Cardiac muscle cell (in vitro differentiated cells and primary cell): ENCODE data around the gene RPA3. TPM values are rescaled to one million over a fixed set of nuclear protein-coding genes. Genes with fewer than 3 reads are reported as not detected.

Experiments
- DNase-seq, 2 donors: peaks; one replicate each; pipeline versions ENCODE4 v3.0.0 to v3.0.0-alpha.2; 2010 to 2017; ENCODE audit warnings: low read depth in 1 of 2, low spot score in 1 of 2
- H3K27ac ChIP-seq: fragments of 200-600 bp; sonication (generic); 2 replicates; pipeline ENCODE4 v1.5.1; 2016
- H3K27me3 ChIP-seq: fragments of 200-600 bp; sonication (generic); 2 replicates; pipeline ENCODE4 v1.6.0; 2016; ENCODE audit warnings: control low read depth
- H3K36me3 ChIP-seq: fragments of 200-600 bp; sonication (generic); 2 replicates; pipeline ENCODE4 v1.5.1; 2016; ENCODE audit warnings: control low read depth
- H3K4me1 ChIP-seq: fragments of 200-600 bp; sonication (generic); 2 replicates; pipeline ENCODE4 v1.8.1; 2017; ENCODE audit warnings: low read depth, mild to moderate bottlenecking, mixed run types
- H3K4me3 ChIP-seq: fragments of 200-600 bp; sonication (generic); 2 replicates; pipeline ENCODE4 v1.5.1; 2016; ENCODE audit warnings: mild to moderate bottlenecking
- H3K9me3 ChIP-seq: fragments of 200-600 bp; sonication (generic); 2 replicates; pipeline ENCODE4 v1.5.1; 2017; ENCODE audit warnings: low read depth, mild to moderate bottlenecking, control low read depth
- polyA plus RNA-seq: library from polyadenylated mRNA; unstranded; fragments of >200 nt; fragmentation: Nextera tagmentation; extraction: Ambion mirVana; gene quantifications from 2 replicates; pipeline ENCODE4 v1.2.1, GENCODE V29; 2016
- total RNA-seq: library from RNA; depleted of rRNA; stranded (reverse); fragments of >200 nt; gene quantifications from 2 replicates; pipeline ENCODE4 v1.2.3, GENCODE V29; 2016
- TF ChIP-seq, protein P1 (sequence below): IDR thresholded peaks from 2 replicates; pipeline ENCODE4 v1.5.1; 2012; ENCODE audit warnings: low read depth, mild to moderate bottlenecking, low read length

Gene RPA3
- total and polyA plus RNA-seq, 2 experiments from 2014 or later = 16.6 to 75.8 TPM

DNA sequence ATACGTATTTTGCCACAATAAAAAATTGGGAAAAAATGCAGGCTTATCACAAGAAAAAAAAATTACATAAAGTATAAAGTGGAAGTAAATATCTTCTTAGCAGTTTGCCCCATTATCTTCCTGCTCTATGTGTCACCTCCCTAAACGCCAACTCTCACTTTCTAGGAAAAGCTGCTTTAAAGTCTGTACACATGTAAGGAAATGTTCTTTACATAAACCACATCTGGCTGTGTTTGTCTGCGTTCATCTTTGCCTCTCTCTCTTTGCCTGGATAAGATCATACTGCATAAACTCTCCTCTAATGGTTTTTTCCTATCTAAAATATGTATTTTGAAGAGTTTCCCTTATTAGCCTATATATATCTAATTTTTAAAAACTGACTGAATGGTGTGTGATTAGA lies 100.9 kb downstream of the RPA3 start:
- no peaks in the 10 kb centered on the region for H3K9me3 ChIP-seq
- no peaks in the 10 kb centered on the region for H3K4me1 ChIP-seq
- no peak for DNase-seq
- H3K27ac ChIP-seq = no peak overlapping the region
- H3K36me3 ChIP-seq = no peaks in the 10 kb centered on the region
- no peaks in the 10 kb centered on the region for H3K27me3 ChIP-seq
- H3K4me3 ChIP-seq = no peak overlapping the region
- TF ChIP-seq, protein P1, sequence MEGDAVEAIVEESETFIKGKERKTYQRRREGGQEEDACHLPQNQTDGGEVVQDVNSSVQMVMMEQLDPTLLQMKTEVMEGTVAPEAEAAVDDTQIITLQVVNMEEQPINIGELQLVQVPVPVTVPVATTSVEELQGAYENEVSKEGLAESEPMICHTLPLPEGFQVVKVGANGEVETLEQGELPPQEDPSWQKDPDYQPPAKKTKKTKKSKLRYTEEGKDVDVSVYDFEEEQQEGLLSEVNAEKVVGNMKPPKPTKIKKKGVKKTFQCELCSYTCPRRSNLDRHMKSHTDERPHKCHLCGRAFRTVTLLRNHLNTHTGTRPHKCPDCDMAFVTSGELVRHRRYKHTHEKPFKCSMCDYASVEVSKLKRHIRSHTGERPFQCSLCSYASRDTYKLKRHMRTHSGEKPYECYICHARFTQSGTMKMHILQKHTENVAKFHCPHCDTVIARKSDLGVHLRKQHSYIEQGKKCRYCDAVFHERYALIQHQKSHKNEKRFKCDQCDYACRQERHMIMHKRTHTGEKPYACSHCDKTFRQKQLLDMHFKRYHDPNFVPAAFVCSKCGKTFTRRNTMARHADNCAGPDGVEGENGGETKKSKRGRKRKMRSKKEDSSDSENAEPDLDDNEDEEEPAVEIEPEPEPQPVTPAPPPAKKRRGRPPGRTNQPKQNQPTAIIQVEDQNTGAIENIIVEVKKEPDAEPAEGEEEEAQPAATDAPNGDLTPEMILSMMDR = no peak

DNA sequence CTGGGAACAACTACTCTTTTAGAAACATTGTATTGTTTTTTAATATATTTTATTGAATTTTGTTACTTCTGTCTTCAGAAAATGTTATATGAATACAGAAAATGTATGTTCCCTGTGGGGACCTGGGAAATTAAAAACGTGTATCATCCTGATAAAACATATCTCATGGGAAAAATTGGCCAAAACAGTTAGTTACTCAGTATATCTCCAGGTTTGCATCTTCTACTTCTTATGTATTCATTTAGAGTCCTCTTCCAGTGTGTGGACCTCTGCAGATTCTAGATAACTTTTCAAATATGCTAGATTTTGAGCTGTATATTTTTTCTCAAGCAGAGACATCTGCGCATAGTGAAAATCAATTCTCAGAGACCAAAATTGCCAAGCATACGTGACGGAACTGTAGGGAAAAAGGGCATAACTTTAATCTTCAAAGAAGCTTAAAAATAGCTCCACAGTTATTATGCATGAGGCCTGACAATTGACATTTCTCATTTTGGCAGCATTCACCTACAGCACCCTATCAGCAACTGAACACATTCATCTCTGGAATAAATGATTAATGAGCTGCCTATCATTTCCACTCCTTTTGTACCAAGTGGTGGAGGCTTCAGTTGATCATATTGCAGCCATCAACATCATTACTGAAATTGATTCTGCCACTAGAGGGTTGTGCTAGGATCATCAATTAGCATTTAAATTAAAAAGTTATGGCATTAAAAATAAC lies 104.2 kb downstream of the RPA3 start:
- Histone ChIP-seq H3K9me3 (no peaks in the 10 kb centered on the region), H3K36me3 (peaks cover under 1% of the 10 kb centered on the region), H3K27me3 (no peaks in the 10 kb centered on the region), H3K4me1 (no peaks in the 10 kb centered on the region), H3K4me3 (no peak overlapping the region), H3K27ac (no peak overlapping the region)
- TF ChIP-seq, protein P1 = no peak
- no peak for DNase-seq

DNA sequence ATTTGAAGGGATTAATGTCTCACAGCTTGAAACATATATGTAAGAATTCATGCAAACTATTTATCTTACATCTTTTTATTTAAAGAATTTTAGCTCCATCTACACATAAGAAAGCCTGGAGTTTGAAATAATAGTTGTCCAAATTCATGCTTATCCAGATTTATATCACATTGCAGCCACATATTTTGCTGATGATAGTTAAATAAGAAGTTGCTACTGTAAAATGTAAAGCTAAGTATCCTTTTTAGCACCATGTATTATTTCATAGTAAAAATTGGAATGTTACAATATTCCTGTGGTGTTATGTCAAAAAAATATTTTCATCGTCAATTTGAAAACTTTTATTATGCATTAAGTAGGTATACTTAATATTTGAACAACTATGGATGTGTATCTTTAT lies 105.2 kb downstream of the RPA3 start:
- Histone ChIP-seq H3K9me3 (no peaks in the 10 kb centered on the region), H3K4me3 (no peak overlapping the region), H3K36me3 (peaks cover 7% of the 10 kb centered on the region), H3K27ac (no peak overlapping the region), H3K27me3 (no peaks in the 10 kb centered on the region), H3K4me1 (no peaks in the 10 kb centered on the region)
- no peak for DNase-seq
- TF ChIP-seq, protein P1 = no peak

DNA sequence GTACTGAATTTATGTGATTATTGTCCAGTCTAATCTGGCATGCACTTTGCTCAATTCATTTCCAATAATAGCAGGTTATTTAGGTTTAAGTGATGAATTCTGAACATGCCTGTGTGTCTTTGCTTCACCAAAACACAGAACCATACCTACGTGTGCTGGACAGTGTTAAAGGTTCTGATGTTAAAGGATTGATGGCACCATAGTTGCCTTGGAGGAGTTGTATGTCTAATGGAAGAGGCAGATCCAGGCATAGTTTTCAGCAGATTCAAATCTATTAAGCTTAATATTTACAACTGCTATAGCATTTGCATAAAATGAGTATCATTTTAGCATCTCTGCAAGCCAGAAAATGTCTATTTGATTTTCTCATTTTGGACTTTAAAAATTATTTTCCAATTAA lies 105.9 kb downstream of the RPA3 start:
- Histone ChIP-seq H3K27me3 (no peaks in the 10 kb centered on the region), H3K4me3 (no peak overlapping the region), H3K9me3 (no peaks in the 10 kb centered on the region), H3K27ac (no peak overlapping the region), H3K36me3 (peaks cover 11% of the 10 kb centered on the region), H3K4me1 (no peaks in the 10 kb centered on the region)
- no peak for DNase-seq
- TF ChIP-seq, protein P1 = no peak

DNA sequence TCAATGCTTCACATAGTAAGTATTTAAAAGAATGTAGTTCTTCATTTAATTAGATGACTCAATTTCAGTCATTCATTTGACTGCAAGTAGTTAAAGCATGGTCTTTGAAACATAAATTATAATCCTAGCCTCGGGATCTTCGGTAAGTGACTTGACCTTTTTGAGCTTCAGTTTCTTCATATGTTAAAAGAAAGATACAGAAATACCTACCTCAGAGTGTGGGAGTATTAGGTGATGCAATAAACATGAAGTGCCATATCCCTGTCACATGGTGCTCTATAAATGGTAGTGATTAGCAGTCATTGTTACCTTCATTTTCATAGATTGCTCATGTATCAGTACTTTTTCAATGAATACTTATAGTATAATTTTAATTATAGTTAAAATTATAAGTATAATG lies 109.1 kb downstream of the RPA3 start:
- no peak for DNase-seq
- TF ChIP-seq, protein P1 = no peak
- Histone ChIP-seq H3K9me3 (no peaks in the 10 kb centered on the region), H3K36me3 (peaks cover 18% of the 10 kb centered on the region), H3K27ac (no peak overlapping the region), H3K27me3 (no peaks in the 10 kb centered on the region), H3K4me1 (no peaks in the 10 kb centered on the region), H3K4me3 (no peak overlapping the region)
